GM23338 (cell line): ENCODE results near the gene MED12L. TPM values are rescaled to one million over a fixed set of nuclear protein-coding genes. Genes with fewer than 3 reads are reported as not detected.

Source experiments
- ATAC-seq: fragments of 200-7000 bp; cut with Tn5 transposase; 3 replicates; pipeline ENCODE4 v1.9.1; 2020
- DNase-seq: peaks from one replicate; pipeline ENCODE4 v3.0.0-alpha.2; 2015; ENCODE audit warnings: low spot score
- H2AFZ ChIP-seq: fragments of 200-600 bp; sonication (generic); 2 replicates; pipeline ENCODE4 v1.8.0; 2016; ENCODE audit warnings: antibody characterized with exemption, mild to moderate bottlenecking, moderate library complexity
- H3F3A ChIP-seq: fragments of 200-600 bp; sonication (generic); replicated peaks from 2 replicates; pipeline ENCODE4 v1.8.0; 2017; ENCODE audit warnings: antibody characterized with exemption, mixed run types, low read depth
- H3K27ac ChIP-seq: fragments of 200-600 bp; sonication (generic); 2 replicates; pipeline ENCODE4 v1.6.1; 2016; ENCODE audit warnings: low read depth
- H3K27me3 ChIP-seq: fragments of 200-600 bp; sonication (generic); 2 replicates; pipeline ENCODE4 v1.8.0; 2016; ENCODE audit warnings: mild to moderate bottlenecking, mixed run types, moderate library complexity; ENCODE audit not compliant: insufficient read depth
- H3K36me3 ChIP-seq: fragments of 200-600 bp; sonication (generic); 2 replicates; pipeline ENCODE4 v1.8.0; 2016; ENCODE audit warnings: mild to moderate bottlenecking; ENCODE audit not compliant: insufficient read depth
- H3K4me1 ChIP-seq: fragments of 200-600 bp; sonication (generic); 2 replicates; pipeline ENCODE4 v1.8.0; 2016; ENCODE audit warnings: mild to moderate bottlenecking, moderate library complexity; ENCODE audit not compliant: insufficient read depth
- H3K4me2 ChIP-seq: fragments of 200-600 bp; sonication (generic); 2 replicates; pipeline ENCODE4 v1.7.1; 2017; ENCODE audit warnings: mixed run types
- H3K4me3 ChIP-seq: fragments of 200-600 bp; sonication (generic); 2 replicates; pipeline ENCODE4 v1.6.1; 2016; ENCODE audit warnings: mixed run types
- H3K79me2 ChIP-seq: fragments of 200-600 bp; sonication (generic); replicated peaks from 2 replicates; pipeline ENCODE4 v1.8.0; 2017; ENCODE audit warnings: mild to moderate bottlenecking; ENCODE audit not compliant: insufficient read depth
- H3K9me2 ChIP-seq: fragments of 200-600 bp; sonication (generic); 2 replicates; pipeline ENCODE4 v1.8.0; 2017; ENCODE audit not compliant: insufficient read depth
- H4K20me1 ChIP-seq: fragments of 200-600 bp; sonication (generic); replicated peaks from 2 replicates; pipeline ENCODE4 v1.8.0; 2017; ENCODE audit warnings: mild to moderate bottlenecking; ENCODE audit not compliant: insufficient read depth
- H3K27ac Mint-ChIP-seq: 2 replicates; pipeline ENCODE4 v1.8.0; 2020; ENCODE audit warnings: inconsistent platforms, mild to moderate bottlenecking, moderate library complexity, mixed read lengths
- H3K27me3 Mint-ChIP-seq: 3 replicates; pipeline ENCODE4 v1.8.0; 2022; ENCODE audit warnings: low read depth, mild to moderate bottlenecking, moderate library complexity, mixed read lengths, inconsistent platforms; ENCODE audit not compliant: insufficient read depth, poor library complexity
- H3K36me3 Mint-ChIP-seq: 3 replicates; pipeline ENCODE4 v1.8.0; 2021; ENCODE audit warnings: low read depth, mild to moderate bottlenecking, inconsistent platforms, moderate library complexity, mixed read lengths
- H3K4me1 Mint-ChIP-seq: 3 replicates; pipeline ENCODE4 v1.8.0; 2020; ENCODE audit warnings: mild to moderate bottlenecking, inconsistent platforms, mixed read lengths
- H3K4me3 Mint-ChIP-seq: 3 replicates; pipeline ENCODE4 v1.8.0; 2021; ENCODE audit warnings: moderate library complexity, mild to moderate bottlenecking, inconsistent platforms, mixed read lengths
- H3K9me3 Mint-ChIP-seq: 3 replicates; pipeline ENCODE4 v1.8.0; 2020; ENCODE audit warnings: moderate library complexity, mild to moderate bottlenecking, inconsistent platforms, mixed read lengths
- CREB1 ChIP-seq: fragments of 250-450 bp; sonication (Bioruptor Pico); IDR thresholded peaks from 2 replicates; pipeline ENCODE4 v1.5.0; 2020; ENCODE audit warnings: low read depth, mild to moderate bottlenecking, moderate library complexity
- CTCF ChIP-seq, 2 experiments: fragments of 200-600 bp in 1 of 2; sonication (generic) in 1 of 2; conservative IDR thresholded peaks; 2 replicates each; pipeline versions ENCODE4 v1.5.1 to v1.6.1; 2016 to 2017; ENCODE audit warnings: antibody characterized with exemption in 2 of 2, low read depth in 2 of 2, mild to moderate bottlenecking in 2 of 2, moderate library complexity in 1 of 2
- ETS1 ChIP-seq: IDR thresholded peaks from 2 replicates; pipeline ENCODE4 v1.6.1; 2016; ENCODE audit warnings: antibody characterized with exemption
- EZH2 ChIP-seq: fragments of 200-600 bp; sonication (generic); IDR thresholded peaks from one replicate; pipeline ENCODE4 v1.8.0; 2017; ENCODE audit warnings: antibody characterized with exemption, mild to moderate bottlenecking, low read depth; ENCODE audit not compliant: unreplicated experiment
- EZH2phosphoT487 ChIP-seq: fragments of 200-600 bp; sonication (generic); IDR thresholded peaks from one replicate; pipeline ENCODE4 v1.8.1; 2018; ENCODE audit warnings: antibody characterized with exemption; ENCODE audit not compliant: unreplicated experiment
- JUNB ChIP-seq: IDR thresholded peaks from one replicate; pipeline ENCODE4 v1.6.1; 2016; ENCODE audit warnings: antibody characterized with exemption; ENCODE audit not compliant: unreplicated experiment
- NANOG ChIP-seq: IDR thresholded peaks from 2 replicates; pipeline ENCODE4 v1.6.1; 2016; ENCODE audit warnings: antibody characterized with exemption, borderline replicate concordance
- POLR2AphosphoS5 ChIP-seq: IDR thresholded peaks from 2 replicates; pipeline ENCODE4 v1.6.1; 2016; ENCODE audit warnings: antibody characterized with exemption, low read depth
- REST ChIP-seq: IDR thresholded peaks from one replicate; pipeline ENCODE4 v1.6.1; 2018; ENCODE audit warnings: antibody characterized with exemption; ENCODE audit not compliant: unreplicated experiment
- STAT1 ChIP-seq: IDR thresholded peaks from one replicate; pipeline ENCODE4 v1.6.1; 2016; ENCODE audit warnings: antibody characterized with exemption; ENCODE audit not compliant: unreplicated experiment
- ZNF114 ChIP-seq: fragments of 250-450 bp; sonication (Bioruptor Pico); IDR thresholded peaks from 2 replicates; pipeline ENCODE4 v1.5.0; 2020; ENCODE audit warnings: mild to moderate bottlenecking, moderate library complexity
- ZNF331 ChIP-seq: fragments of 250-450 bp; sonication (Bioruptor Pico); IDR thresholded peaks from 2 replicates; pipeline ENCODE4 v1.5.0; 2020; ENCODE audit warnings: low read depth, mild to moderate bottlenecking, moderate library complexity
- ZNF462 ChIP-seq: fragments of 250-450 bp; sonication (Bioruptor Pico); IDR thresholded peaks from 2 replicates; pipeline ENCODE4 v1.5.0; 2020; ENCODE audit warnings: mild to moderate bottlenecking, moderate library complexity
- polyA plus RNA-seq: library from polyadenylated mRNA; unstranded; fragments of >200 nt; fragmentation: Nextera tagmentation; extraction: Ambion mirVana; gene quantifications from 2 replicates; pipeline ENCODE4 v1.2.1, GENCODE V29; 2016
- total RNA-seq: library from RNA; depleted of rRNA; stranded (reverse); fragments of >200 nt; shearing (Covaris generic); gene quantifications from 2 replicates; pipeline ENCODE4 v1.2.3, GENCODE V29; 2014

Gene MED12L
- total and polyA plus RNA-seq, 2 experiments from 2014 or later, result 5.7 to 25.0 TPM

- no peaks in the 10 kb centered on the region; the same call in 1 of the 2 replicates for H4K20me1 ChIP-seq
- Mint-ChIP-seq H3K4me3 (no peak overlapping the region), H3K9me3 (no peaks in the 10 kb centered on the region), H3K27ac (no peak overlapping the region), H3K27me3 (peaks cover 4% of the 10 kb centered on the region), H3K36me3 (peaks cover 14% of the 10 kb centered on the region; the same call in 2 of the 3 replicates), H3K4me1 (no peaks in the 10 kb centered on the region)
- H2AFZ ChIP-seq, result no peak overlapping the region
- TF ChIP-seq NANOG, result no peak
- no peak for TF ChIP-seq CREB1 (CRISPR knock-in tag)
- TF ChIP-seq ZNF462 (CRISPR knock-in tag), result no peak
- no peak for TF ChIP-seq POLR2AphosphoS5
- no peak for TF ChIP-seq STAT1
- no peak for TF ChIP-seq EZH2
- TF ChIP-seq JUNB, result no peak
- no peak for TF ChIP-seq ZNF114 (CRISPR knock-in tag)
- no peak for TF ChIP-seq EZH2phosphoT487
- no peak for TF ChIP-seq ETS1
- no peak for TF ChIP-seq REST
- no peak for TF ChIP-seq CTCF (conservative IDR thresholded peaks at IDR 0.05; ENCODE audit: low read depth in 2 of 2)
- no peak for TF ChIP-seq ZNF331
- ATAC-seq (no peak), DNase-seq (no peak)
- peaks cover 2% of the 10 kb centered on the region; the same call in 1 of the 2 replicates for H3K36me3 ChIP-seq
- H3K4me2 ChIP-seq, result no peak overlapping the region
- no peaks in the 10 kb centered on the region for H3K27me3 ChIP-seq
- no peak overlapping the region for H3K27ac ChIP-seq
- no peaks in the 10 kb centered on the region for H3F3A ChIP-seq
- no peaks in the 10 kb centered on the region; the same call in 1 of the 2 replicates for H3K79me2 ChIP-seq
- H3K9me2 ChIP-seq, result no peaks in the 10 kb centered on the region
- no peaks in the 10 kb centered on the region for H3K4me1 ChIP-seq
- H3K4me3 ChIP-seq, result no peak overlapping the region
These were observed 35.6 kb downstream of the MED12L start for GRCh38 chr3:151121016-151121415.
